ENCODE results near the gene TENT4A.

Gene TENT4A

GRCh38 chr5:6699357-6699756 lies 13.9 kb upstream of the TENT4A start:
- H3K4me3 ChIP-seq (ENCODE audit: low read length in 2 of 2): no peak overlapping the region
- no peaks in the 10 kb centered on the region for H3K9me3 ChIP-seq (ENCODE audit: control insufficient read depth in 2 of 2, low read length in 2 of 2)
- no peak overlapping the region for H3K9ac ChIP-seq (ENCODE audit: low read length in 2 of 2)
- H3K36me3 ChIP-seq (ENCODE audit: control insufficient read depth in 2 of 2, insufficient read depth in 2 of 2, low read length in 2 of 2): no peaks in the 10 kb centered on the region
- H3K27ac ChIP-seq (ENCODE audit: low read length): no peak overlapping the region
- no peaks in the 10 kb centered on the region for H3K27me3 ChIP-seq (ENCODE audit: control insufficient read depth in 1 of 2, insufficient read depth in 2 of 2, low read length in 2 of 2)
- peaks cover 10% of the 10 kb centered on the region for H3K4me1 ChIP-seq (ENCODE audit: control insufficient read depth, insufficient read depth, low read length)

GRCh38 chr5:6700074-6700684 lies 13.1 kb upstream of the TENT4A start:
- Histone ChIP-seq H3K27ac (ENCODE audit: low read length) (no peak overlapping the region), H3K9ac (ENCODE audit: low read length in 2 of 2) (no peak overlapping the region), H3K36me3 (ENCODE audit: control insufficient read depth in 2 of 2, insufficient read depth in 2 of 2, low read length in 2 of 2) (no peaks in the 10 kb centered on the region), H3K27me3 (ENCODE audit: control insufficient read depth in 1 of 2, insufficient read depth in 2 of 2, low read length in 2 of 2) (no peaks in the 10 kb centered on the region), H3K4me1 (ENCODE audit: control insufficient read depth, insufficient read depth, low read length) (peaks cover 18% of the 10 kb centered on the region), H3K9me3 (ENCODE audit: control insufficient read depth in 2 of 2, low read length in 2 of 2) (no peaks in the 10 kb centered on the region), H3K4me3 (ENCODE audit: low read length in 2 of 2) (no peak overlapping the region)

- no peaks in the 10 kb centered on the region for H3K36me3 ChIP-seq (ENCODE audit: control insufficient read depth in 2 of 2, insufficient read depth in 2 of 2, low read length in 2 of 2)
- no peaks in the 10 kb centered on the region for H3K27me3 ChIP-seq (ENCODE audit: control insufficient read depth in 1 of 2, insufficient read depth in 2 of 2, low read length in 2 of 2)
- H3K4me3 ChIP-seq (ENCODE audit: low read length in 2 of 2): no peak overlapping the region
- H3K4me1 ChIP-seq (ENCODE audit: control insufficient read depth, insufficient read depth, low read length): peaks cover 24% of the 10 kb centered on the region
- no peak overlapping the region for H3K9ac ChIP-seq (ENCODE audit: low read length in 2 of 2)
- H3K9me3 ChIP-seq (ENCODE audit: control insufficient read depth in 2 of 2, low read length in 2 of 2): no peaks in the 10 kb centered on the region
- no peak overlapping the region for H3K27ac ChIP-seq (ENCODE audit: low read length)
Observed at GRCh38 chr5:6700685-6701355, 12.4 kb upstream of the TENT4A start.

- no peak overlapping the region for H3K9ac ChIP-seq (ENCODE audit: low read length in 2 of 2)
- no peak overlapping the region for H3K27ac ChIP-seq (ENCODE audit: low read length)
- H3K4me1 ChIP-seq (ENCODE audit: control insufficient read depth, insufficient read depth, low read length): peaks cover 30% of the 10 kb centered on the region
Observed at GRCh38 chr5:6701491-6701890, 11.7 kb upstream of the TENT4A start.

GRCh38 chr5:6702633-6703032 lies 10.6 kb upstream of the TENT4A start:
- H3K9ac ChIP-seq (ENCODE audit: low read length in 2 of 2): no peak overlapping the region
- no peak overlapping the region for H3K27ac ChIP-seq (ENCODE audit: low read length)
- no peak overlapping the region for H3K4me3 ChIP-seq (ENCODE audit: low read length in 2 of 2)
- H3K36me3 ChIP-seq (ENCODE audit: control insufficient read depth in 2 of 2, insufficient read depth in 2 of 2, low read length in 2 of 2): no peaks in the 10 kb centered on the region
- H3K4me1 ChIP-seq (ENCODE audit: control insufficient read depth, insufficient read depth, low read length): peaks cover 33% of the 10 kb centered on the region
- H3K27me3 ChIP-seq (ENCODE audit: control insufficient read depth in 1 of 2, insufficient read depth in 2 of 2, low read length in 2 of 2): no peaks in the 10 kb centered on the region
- H3K9me3 ChIP-seq (ENCODE audit: control insufficient read depth in 2 of 2, low read length in 2 of 2): no peaks in the 10 kb centered on the region

More at GRCh38 chr5:6701491-6701890, 11.7 kb upstream of the TENT4A start:
- H3K9me3 ChIP-seq (ENCODE audit: control insufficient read depth in 2 of 2, low read length in 2 of 2): no peaks in the 10 kb centered on the region
- no peaks in the 10 kb centered on the region for H3K27me3 ChIP-seq (ENCODE audit: control insufficient read depth in 1 of 2, insufficient read depth in 2 of 2, low read length in 2 of 2)
- no peak overlapping the region for H3K4me3 ChIP-seq (ENCODE audit: low read length in 2 of 2)
- H3K36me3 ChIP-seq (ENCODE audit: control insufficient read depth in 2 of 2, insufficient read depth in 2 of 2, low read length in 2 of 2): no peaks in the 10 kb centered on the region

- Histone ChIP-seq H3K9ac (ENCODE audit: low read length in 2 of 2) (peak overlapping the region; percentile 58 to 62), H3K27ac (ENCODE audit: low read length) (peak overlapping the region; percentile 74), H3K9me3 (ENCODE audit: control insufficient read depth in 2 of 2, low read length in 2 of 2) (no peaks in the 10 kb centered on the region)
Observed at GRCh38 chr5:6703806-6704205, 9.4 kb upstream of the TENT4A start.

GRCh38 chr5:6704361-6704851 lies 8.8 kb upstream of the TENT4A start:
- Histone ChIP-seq H3K9ac (ENCODE audit: low read length in 2 of 2) (peak overlapping the region; percentile 58 to 62), H3K27ac (ENCODE audit: low read length) (peak overlapping the region; percentile 74)

More at GRCh38 chr5:6703806-6704205, 9.4 kb upstream of the TENT4A start:
- Histone ChIP-seq H3K27me3 (ENCODE audit: control insufficient read depth in 1 of 2, insufficient read depth in 2 of 2, low read length in 2 of 2) (no peaks in the 10 kb centered on the region), H3K4me1 (ENCODE audit: control insufficient read depth, insufficient read depth, low read length) (peaks cover 33% of the 10 kb centered on the region), H3K36me3 (ENCODE audit: control insufficient read depth in 2 of 2, insufficient read depth in 2 of 2, low read length in 2 of 2) (no peaks in the 10 kb centered on the region), H3K4me3 (ENCODE audit: low read length in 2 of 2) (peak overlapping the region; percentile 41 to 54)

GRCh38 chr5:6705088-6705487 lies 8.1 kb upstream of the TENT4A start:
- Histone ChIP-seq H3K27me3 (ENCODE audit: control insufficient read depth in 1 of 2, insufficient read depth in 2 of 2, low read length in 2 of 2) (no peaks in the 10 kb centered on the region), H3K4me1 (ENCODE audit: control insufficient read depth, insufficient read depth, low read length) (peaks cover 33% of the 10 kb centered on the region), H3K9me3 (ENCODE audit: control insufficient read depth in 2 of 2, low read length in 2 of 2) (no peaks in the 10 kb centered on the region), H3K36me3 (ENCODE audit: control insufficient read depth in 2 of 2, insufficient read depth in 2 of 2, low read length in 2 of 2) (no peaks in the 10 kb centered on the region), H3K27ac (ENCODE audit: low read length) (peak overlapping the region; percentile 74), H3K9ac (ENCODE audit: low read length in 2 of 2) (peak overlapping the region; percentile 26 to 29), H3K4me3 (ENCODE audit: low read length in 2 of 2) (peak overlapping the region in 1 of 2 donors; percentile 54)

More at GRCh38 chr5:6704361-6704851, 8.8 kb upstream of the TENT4A start:
- H3K27me3 ChIP-seq (ENCODE audit: control insufficient read depth in 1 of 2, insufficient read depth in 2 of 2, low read length in 2 of 2): no peaks in the 10 kb centered on the region
- peaks cover 33% of the 10 kb centered on the region for H3K4me1 ChIP-seq (ENCODE audit: control insufficient read depth, insufficient read depth, low read length)
- H3K4me3 ChIP-seq (ENCODE audit: low read length in 2 of 2): peak overlapping the region; percentile 41 to 54
- H3K36me3 ChIP-seq (ENCODE audit: control insufficient read depth in 2 of 2, insufficient read depth in 2 of 2, low read length in 2 of 2): no peaks in the 10 kb centered on the region
- H3K9me3 ChIP-seq (ENCODE audit: control insufficient read depth in 2 of 2, low read length in 2 of 2): no peaks in the 10 kb centered on the region

- peak overlapping the region in 1 of 2 donors; percentile 36 for H3K9ac ChIP-seq (ENCODE audit: low read length in 2 of 2)
- peaks cover 31% of the 10 kb centered on the region for H3K4me1 ChIP-seq (ENCODE audit: control insufficient read depth, insufficient read depth, low read length)
- H3K27ac ChIP-seq (ENCODE audit: low read length): peak overlapping the region; percentile 74
- H3K27me3 ChIP-seq (ENCODE audit: control insufficient read depth in 1 of 2, insufficient read depth in 2 of 2, low read length in 2 of 2): no peaks in the 10 kb centered on the region
- no peaks in the 10 kb centered on the region for H3K36me3 ChIP-seq (ENCODE audit: control insufficient read depth in 2 of 2, insufficient read depth in 2 of 2, low read length in 2 of 2)
- H3K9me3 ChIP-seq (ENCODE audit: control insufficient read depth in 2 of 2, low read length in 2 of 2): no peaks in the 10 kb centered on the region
- H3K4me3 ChIP-seq (ENCODE audit: low read length in 2 of 2): peak overlapping the region in 1 of 2 donors; percentile 35
Observed at GRCh38 chr5:6705959-6706358, 7.3 kb upstream of the TENT4A start.

GRCh38 chr5:6707852-6708251 lies 5.4 kb upstream of the TENT4A start:
- H3K27ac ChIP-seq (ENCODE audit: low read length): no peak overlapping the region
- H3K4me3 ChIP-seq (ENCODE audit: low read length in 2 of 2): no peak overlapping the region
- H3K27me3 ChIP-seq (ENCODE audit: control insufficient read depth in 1 of 2, insufficient read depth in 2 of 2, low read length in 2 of 2): no peaks in the 10 kb centered on the region
- no peak overlapping the region for H3K9ac ChIP-seq (ENCODE audit: low read length in 2 of 2)
- H3K9me3 ChIP-seq (ENCODE audit: control insufficient read depth in 2 of 2, low read length in 2 of 2): no peaks in the 10 kb centered on the region
- H3K4me1 ChIP-seq (ENCODE audit: control insufficient read depth, insufficient read depth, low read length): peaks cover 39% of the 10 kb centered on the region
- H3K36me3 ChIP-seq (ENCODE audit: control insufficient read depth in 2 of 2, insufficient read depth in 2 of 2, low read length in 2 of 2): no peaks in the 10 kb centered on the region

GRCh38 chr5:6708814-6709213 lies 4.4 kb upstream of the TENT4A start:
- Histone ChIP-seq H3K9ac (ENCODE audit: low read length in 2 of 2) (no peak overlapping the region), H3K9me3 (ENCODE audit: control insufficient read depth in 2 of 2, low read length in 2 of 2) (no peaks in the 10 kb centered on the region), H3K4me3 (ENCODE audit: low read length in 2 of 2) (no peak overlapping the region), H3K27me3 (ENCODE audit: control insufficient read depth in 1 of 2, insufficient read depth in 2 of 2, low read length in 2 of 2) (no peaks in the 10 kb centered on the region), H3K4me1 (ENCODE audit: control insufficient read depth, insufficient read depth, low read length) (peaks cover 36% of the 10 kb centered on the region), H3K27ac (ENCODE audit: low read length) (no peak overlapping the region), H3K36me3 (ENCODE audit: control insufficient read depth in 2 of 2, insufficient read depth in 2 of 2, low read length in 2 of 2) (no peaks in the 10 kb centered on the region)

Data from stomach smooth muscle (tissue), 2 donors.